DMS114 treated with DMSO at 0.1 percent for 48 hours (cell line): Measurements from ENCODE around the gene TMEM134.

Source experiments
- DNase-seq: peaks from one replicate; lab custom pipeline; 2025; ENCODE audit not compliant: unreplicated experiment; lab: John Stamatoyannopoulos, UW

The TMEM134 gene

DNA sequence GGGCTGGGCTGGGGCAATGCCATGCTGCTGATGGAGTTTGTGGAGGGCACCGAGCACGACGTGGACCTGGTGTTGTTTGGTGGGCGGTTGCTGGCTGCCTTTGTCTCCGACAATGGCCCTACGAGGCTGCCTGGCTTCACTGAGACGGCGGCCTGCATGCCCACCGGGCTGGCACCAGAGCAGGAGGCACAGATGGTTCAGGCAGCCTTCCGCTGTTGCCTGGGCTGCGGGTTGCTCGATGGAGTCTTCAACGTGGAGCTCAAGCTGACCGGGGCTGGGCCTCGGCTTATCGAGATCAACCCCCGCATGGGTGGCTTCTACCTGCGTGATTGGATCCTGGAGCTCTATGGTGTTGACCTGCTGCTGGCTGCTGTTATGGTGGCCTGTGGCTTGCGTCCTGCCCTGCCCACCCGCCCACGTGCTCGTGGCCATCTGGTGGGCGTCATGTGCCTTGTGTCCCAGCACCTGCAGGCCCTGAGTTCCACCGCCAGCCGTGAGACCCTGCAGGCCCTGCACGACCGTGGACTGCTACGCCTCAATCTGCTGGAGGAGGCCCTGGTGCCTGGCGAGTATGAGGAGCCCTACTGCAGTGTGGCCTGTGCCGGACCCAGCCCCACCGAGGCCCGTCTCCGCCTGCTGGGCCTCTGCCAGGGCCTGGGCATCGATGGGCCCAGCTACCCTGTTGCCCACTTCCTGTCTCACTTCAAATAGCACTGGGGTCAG is 45.0 kb downstream of the TMEM134 start:
- no peak for DNase-seq

GRCh38 chr11:67423466-67423865 is 45.6 kb downstream of the TMEM134 start:
- no peak for DNase-seq

GRCh38 chr11:67422891-67423290 is 46.2 kb downstream of the TMEM134 start:
- DNase-seq = no peak

DNA sequence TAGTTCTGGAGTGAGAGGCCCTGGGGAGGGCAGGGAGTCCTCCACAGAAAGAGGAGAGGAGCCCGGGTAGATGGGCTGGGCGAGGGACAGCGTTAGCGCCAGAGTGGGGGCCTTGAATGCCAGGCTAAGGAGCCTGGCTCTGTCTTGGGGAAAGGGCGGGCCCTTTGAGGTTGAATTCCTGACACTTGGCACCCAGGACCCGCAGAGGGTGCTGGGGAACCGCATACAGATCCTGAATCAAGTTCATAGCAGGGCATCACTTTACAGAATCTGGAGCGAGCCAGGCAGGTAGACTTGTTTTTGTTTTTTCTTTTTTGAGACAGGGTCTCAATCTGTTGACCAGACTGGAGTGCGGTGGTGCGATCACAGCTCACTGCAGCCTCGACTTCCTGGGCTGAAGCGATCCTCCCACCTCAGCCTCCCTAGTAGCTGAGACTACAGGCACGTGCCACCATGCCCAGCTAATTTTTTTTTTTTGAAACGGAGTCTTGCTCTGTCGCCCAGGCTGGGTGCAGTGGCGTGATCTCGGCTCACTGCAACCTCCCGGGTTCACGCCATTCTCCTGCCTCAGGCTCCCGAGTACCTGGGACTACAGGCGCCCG is 47.5 kb downstream of the TMEM134 start:
- DNase-seq = no peak

DNA sequence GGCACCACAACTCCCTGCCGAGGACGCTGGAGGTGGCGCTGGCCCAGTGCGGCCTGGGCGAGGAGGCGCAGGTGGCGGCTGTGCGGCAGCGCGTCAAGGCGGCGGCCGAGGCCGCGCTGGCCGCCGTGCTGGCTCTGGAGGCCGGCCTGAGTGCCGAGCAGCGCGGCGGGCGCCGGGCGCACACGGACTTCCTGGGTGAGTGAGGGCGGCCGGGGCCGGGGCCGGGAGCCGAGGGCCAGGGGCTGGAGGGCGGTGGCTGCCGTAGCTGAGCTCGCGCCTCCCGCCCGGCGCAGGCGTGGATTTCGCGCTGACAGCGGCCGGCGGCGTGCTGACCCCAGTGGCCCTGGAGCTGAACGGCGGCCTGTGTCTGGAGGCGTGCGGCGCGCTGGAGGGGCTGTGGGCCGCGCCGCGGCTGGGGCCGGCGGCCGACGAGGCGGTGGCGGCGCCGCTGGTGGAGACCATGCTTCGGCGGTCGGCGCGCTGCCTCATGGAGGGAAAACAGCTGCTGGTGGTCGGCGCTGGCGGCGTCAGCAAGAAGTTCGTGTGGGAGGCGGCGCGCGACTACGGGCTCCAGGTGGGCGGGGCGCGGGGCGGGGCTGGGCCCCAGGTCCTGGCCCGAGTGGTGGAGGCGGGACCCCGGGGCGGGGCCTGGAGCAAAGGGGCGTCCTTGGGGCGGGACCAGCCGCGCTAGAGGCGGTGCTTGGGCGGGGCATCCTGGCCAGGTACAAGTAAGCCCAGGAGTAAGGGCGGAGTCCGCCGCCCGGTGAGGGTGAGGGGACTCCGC is 48.2 kb downstream of the TMEM134 start:
- DNase-seq = peak; percentile 92

- DNase-seq = no peak
Measured at GRCh38 chr11:67420147-67420645, 48.9 kb downstream of the TMEM134 start.

DNA sequence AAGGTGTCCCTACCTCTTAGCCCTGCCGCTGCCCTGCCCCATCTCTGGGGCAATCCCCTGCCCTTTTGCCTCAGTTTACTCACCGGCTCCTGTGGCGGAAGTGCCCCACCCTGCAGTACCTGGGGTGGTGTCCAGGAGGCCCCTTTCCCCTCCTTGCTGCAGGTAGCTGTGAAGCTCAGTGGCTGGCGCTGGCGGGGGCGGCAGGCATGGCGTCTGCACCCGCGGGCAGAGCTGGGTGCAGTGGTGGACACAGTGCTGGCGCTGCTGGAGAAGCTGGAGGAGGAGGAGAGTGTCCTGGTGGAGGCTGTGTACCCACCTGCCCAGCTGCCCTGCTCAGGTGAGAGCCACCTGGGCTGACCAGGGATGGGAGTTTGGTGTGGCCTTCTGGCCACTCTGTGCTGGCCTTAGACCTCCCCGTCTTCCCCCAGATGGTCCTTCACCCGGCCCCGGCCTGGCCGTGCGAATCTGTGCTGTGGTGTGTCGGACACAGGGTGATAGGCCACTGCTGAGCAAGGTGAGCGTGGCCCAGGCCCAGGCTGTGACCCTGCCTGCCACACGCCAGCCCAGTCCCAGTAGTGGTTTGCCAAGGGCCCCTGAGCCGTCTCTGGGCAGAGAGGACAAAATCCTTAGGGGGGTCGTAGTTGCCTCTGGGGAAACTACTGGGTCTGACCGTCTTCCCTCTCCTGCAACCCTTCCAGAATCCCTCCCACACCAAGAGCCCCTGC is 49.6 kb downstream of the TMEM134 start:
- no peak for DNase-seq

DNA sequence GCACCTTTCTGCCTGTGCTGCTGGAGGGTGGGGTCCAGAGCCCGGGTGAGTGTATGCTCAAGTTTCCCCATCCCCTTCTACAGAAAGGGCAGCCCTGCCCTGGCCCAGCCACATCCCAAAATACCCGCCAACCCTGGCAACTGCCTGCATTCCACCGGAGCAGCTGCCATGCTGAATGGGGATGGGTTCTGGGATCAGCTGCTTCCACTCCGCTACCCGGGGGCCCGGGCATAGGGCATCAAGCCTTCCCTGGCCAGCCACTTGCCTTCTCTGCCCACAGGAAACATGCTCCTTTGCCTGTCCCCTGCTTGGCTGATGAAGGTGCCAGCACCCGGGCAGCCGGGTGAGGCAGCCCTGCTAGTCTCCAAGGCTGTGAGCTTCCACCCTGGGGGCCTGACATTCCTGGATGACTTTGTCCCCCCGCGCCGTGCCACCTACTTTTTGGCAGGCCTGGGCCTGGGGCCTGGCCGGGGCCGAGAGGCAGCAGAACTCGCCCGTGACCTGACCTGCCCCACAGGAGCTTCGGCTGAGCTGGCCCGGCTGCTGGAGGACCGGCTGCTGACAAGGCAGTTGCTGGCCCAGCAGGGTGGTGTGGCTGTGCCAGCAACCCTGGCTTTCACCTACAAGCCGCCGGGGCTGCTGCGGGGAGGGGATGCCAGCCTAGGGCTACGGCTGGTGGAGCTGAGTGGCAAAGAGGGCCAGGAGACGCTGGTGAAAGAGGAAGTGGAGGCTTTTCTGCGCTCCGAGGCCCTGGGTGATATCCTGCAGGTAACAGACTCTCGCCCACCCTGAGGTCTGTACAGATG is 50.4 kb downstream of the TMEM134 start:
- DNase-seq = no peak

DNA sequence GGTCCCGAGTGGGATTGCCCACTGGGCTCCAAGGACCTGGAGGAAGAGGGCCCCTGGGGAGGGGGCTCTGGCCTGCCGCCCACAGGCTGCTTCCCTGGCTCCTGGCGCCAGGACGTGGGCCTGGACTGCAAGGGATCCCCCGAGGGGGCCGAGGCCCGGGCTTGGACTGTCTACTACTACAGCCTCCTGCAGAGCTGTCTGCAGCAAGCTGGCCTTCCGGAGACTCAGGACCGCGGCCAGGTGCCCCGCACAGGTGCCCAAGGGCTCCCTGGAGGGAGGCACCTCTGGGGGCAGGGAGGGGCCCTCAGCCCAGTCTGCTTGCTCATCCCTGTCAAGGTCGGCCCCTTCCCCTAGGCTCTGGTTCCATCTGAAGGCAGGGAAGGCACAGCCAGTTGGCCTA is 51.6 kb downstream of the TMEM134 start:
- DNase-seq = no peak

DNA sequence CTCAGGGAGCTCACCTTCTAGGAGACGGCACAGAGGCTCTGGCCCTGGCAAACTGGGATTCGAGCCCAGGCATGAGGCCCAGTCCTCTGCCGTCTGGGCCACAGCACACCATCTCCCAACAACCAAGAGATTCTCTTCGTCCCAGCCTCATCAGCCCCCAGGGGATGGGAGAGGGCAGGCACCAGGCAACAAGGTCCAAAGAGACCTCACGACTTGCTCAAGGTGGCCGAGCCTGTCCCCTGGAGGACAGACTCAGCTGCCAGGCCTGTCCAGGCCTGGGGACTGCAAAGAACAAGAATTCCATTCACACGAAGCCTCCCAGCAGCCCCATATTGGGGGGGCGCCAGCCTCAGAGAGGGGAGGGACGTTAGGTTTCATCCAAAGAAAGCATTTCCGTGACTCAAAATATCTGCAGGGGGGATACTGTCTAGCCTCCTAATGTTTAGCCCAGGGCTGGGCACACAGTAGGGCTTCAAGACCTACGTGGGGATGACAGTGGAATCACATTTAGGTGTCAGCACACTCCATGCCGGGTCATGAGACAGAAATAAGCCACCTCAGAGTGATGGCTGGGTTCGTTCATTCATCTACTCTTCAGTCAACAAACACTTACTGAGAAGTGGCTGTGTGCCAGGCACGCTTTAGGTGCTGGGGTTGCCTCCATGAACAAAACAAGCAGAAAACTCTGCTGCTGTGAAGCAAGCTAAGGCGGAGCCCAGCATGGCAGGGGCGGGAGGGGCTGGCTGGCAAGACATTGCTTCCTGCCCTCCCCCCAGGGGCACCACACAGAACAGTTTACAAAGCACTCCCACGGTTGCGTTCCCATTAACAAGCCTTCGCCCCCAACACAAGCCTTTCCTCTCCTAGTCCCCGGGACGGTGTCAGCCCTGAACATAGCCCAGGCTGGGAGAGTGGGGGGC is 52.4 kb downstream of the TMEM134 start:
- DNase-seq = no peak

- no peak for DNase-seq
Measured at GRCh38 chr11:67415501-67416304, 53.3 kb downstream of the TMEM134 start, which contains the start of gene CARNS1. CARNS1 (plus strand) TSS chr11:67415678; CDS start chr11:67416200, 522 bp downstream.

GRCh38 chr11:67413266-67413849 is 55.7 kb downstream of the TMEM134 start:
- DNase-seq = no peak

DNA sequence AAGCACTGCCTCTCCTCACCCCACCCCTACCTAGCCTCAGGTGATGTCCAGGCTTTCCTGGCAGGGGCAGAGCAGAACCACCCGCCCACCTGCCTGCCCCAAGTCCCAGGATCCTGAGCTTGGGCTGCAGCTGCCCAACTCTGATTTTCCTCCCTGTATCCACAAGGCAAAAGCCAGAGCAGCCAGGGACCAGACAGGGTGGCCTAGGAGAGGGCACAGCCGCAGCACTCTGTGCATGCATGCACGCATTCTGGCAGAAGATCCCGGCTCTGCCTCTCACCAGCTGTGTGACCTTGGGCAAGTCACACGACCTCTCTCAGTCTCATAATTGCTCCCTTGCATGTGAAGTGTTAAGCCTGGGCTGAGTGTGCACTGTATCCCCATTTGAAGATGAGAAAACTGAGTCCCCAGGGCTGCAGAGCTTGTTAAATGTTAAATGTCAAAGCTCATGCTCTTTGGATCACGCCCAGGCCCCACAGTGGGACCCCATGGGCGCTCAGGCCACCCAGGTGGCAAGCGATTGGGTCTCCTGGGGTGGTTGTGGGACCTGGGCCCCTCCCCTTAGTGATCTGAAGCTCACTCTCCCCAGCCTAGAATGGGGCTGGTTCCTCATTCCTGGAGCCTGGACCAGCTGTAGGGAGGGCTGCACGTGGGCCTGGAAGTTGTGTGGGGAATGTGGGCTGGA is 56.4 kb downstream of the TMEM134 start:
- no peak for DNase-seq

DNA sequence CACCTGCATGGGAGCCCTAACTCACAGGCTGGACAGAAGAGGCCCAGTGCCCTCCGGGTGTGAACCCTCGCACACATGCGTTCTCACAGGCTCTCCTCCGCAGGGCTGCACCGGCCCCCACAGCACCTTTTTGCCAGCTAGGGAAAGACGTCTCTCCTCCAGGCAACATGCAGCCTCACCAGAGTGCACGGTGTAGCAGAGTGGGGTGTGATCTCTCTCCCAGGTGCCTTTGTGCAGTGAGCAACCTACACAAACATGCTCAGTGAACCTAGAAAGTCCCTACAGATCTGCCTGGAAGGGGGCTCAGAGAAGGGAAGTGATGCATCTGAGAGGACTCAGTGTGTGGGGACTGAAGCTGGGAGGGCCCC is 57.3 kb downstream of the TMEM134 start:
- DNase-seq = no peak
